ENCODE results near the gene SCCPDH.

SCCPDH gene

GRCh38 chr1:246814890-246815289 is 90.7 kb downstream of the SCCPDH start:
- DNase-seq (ENCODE audit: low read depth): no peak
- no peak for TF ChIP-seq CTCF (IDR thresholded peaks at IDR 0.05; ENCODE audit: low read depth, low read length, missing control alignments)
- H3K4me3 ChIP-seq (ENCODE audit: low read depth, low read length): no peak overlapping the region

- no peak for TF ChIP-seq CTCF (IDR thresholded peaks at IDR 0.05; ENCODE audit: low read depth, low read length, missing control alignments)
- no peak for DNase-seq (ENCODE audit: low read depth)
- H3K4me3 ChIP-seq (ENCODE audit: low read depth, low read length): no peak overlapping the region
Observed at GRCh38 chr1:246815693-246816270, 91.6 kb downstream of the SCCPDH start.

Measured in GM12864 (cell line).